Measurements from ENCODE around the gene ALDH18A1.

The ALDH18A1 gene

GRCh38 chr10:95578619-95579018, 77.9 kb downstream of the ALDH18A1 start:
- no peak for DNase-seq (ENCODE audit: low read depth)

- no peak for DNase-seq (ENCODE audit: low read depth)
Measured at GRCh38 chr10:95574649-95575365, 81.7 kb downstream of the ALDH18A1 start.

GRCh38 chr10:95573964-95574604, 82.4 kb downstream of the ALDH18A1 start:
- DNase-seq (ENCODE audit: low read depth) = no peak

GRCh38 chr10:95573527-95573926, 83.0 kb downstream of the ALDH18A1 start:
- DNase-seq (ENCODE audit: low read depth) = no peak

- no peak for DNase-seq (ENCODE audit: low read depth)
Measured at GRCh38 chr10:95572131-95572820, 84.2 kb downstream of the ALDH18A1 start.

- DNase-seq (ENCODE audit: low read depth) = peak; percentile 6
Measured at GRCh38 chr10:95571390-95571789, 85.1 kb downstream of the ALDH18A1 start.

- DNase-seq (ENCODE audit: low read depth) = peak; percentile 59
Measured at GRCh38 chr10:95569368-95569767, 87.1 kb downstream of the ALDH18A1 start.

GRCh38 chr10:95567903-95568630, 88.4 kb downstream of the ALDH18A1 start:
- DNase-seq (ENCODE audit: low read depth) = peak; percentile 8

GRCh38 chr10:95566136-95566535, 90.4 kb downstream of the ALDH18A1 start:
- no peak for DNase-seq (ENCODE audit: low read depth)

GRCh38 chr10:95565336-95565735, 91.2 kb downstream of the ALDH18A1 start:
- DNase-seq (ENCODE audit: low read depth) = no peak

GRCh38 chr10:95564291-95564690, 92.2 kb downstream of the ALDH18A1 start:
- no peak for DNase-seq (ENCODE audit: low read depth)

- no peak for DNase-seq (ENCODE audit: low read depth)
Measured at GRCh38 chr10:95562341-95562965, 94.1 kb downstream of the ALDH18A1 start.

GRCh38 chr10:95561864-95562177, 94.7 kb downstream of the ALDH18A1 start:
- no peak for DNase-seq (ENCODE audit: low read depth)

GRCh38 chr10:95561177-95561863, 95.2 kb downstream of the ALDH18A1 start, which contains the start of gene SORBS1:
SORBS1 (minus strand) TSS chr10:95561371; CDS start chr10:95441135, 120,236 bp downstream.
- DNase-seq (ENCODE audit: low read depth) = peak; percentile 90

- DNase-seq (ENCODE audit: low read depth) = peak; percentile 38
Measured at GRCh38 chr10:95560278-95561176, 96.0 kb downstream of the ALDH18A1 start.

GRCh38 chr10:95559896-95560277, 96.6 kb downstream of the ALDH18A1 start:
- no peak for DNase-seq (ENCODE audit: low read depth)

- no peak for DNase-seq (ENCODE audit: low read depth)
Measured at GRCh38 chr10:95559471-95559870, 97.0 kb downstream of the ALDH18A1 start.

- DNase-seq (ENCODE audit: low read depth) = no peak
Measured at GRCh38 chr10:95558593-95559320, 97.8 kb downstream of the ALDH18A1 start.

GRCh38 chr10:95556994-95557767, 99.3 kb downstream of the ALDH18A1 start:
- no peak for DNase-seq (ENCODE audit: low read depth)

All from amniotic epithelial cell (primary cell).